K562 (cell line): ENCODE results near the gene PTPRE. TPM values are rescaled to one million over a fixed set of nuclear protein-coding genes. Genes with fewer than 3 reads are reported as not detected.

Source experiments
- ATAC-seq: fragments of 200-7000 bp; cut with Tn5 transposase; 3 replicates; pipeline ENCODE4 v1.9.1; 2020; ENCODE audit warnings: moderate library complexity
- BruUV-seq: library from RNA; stranded (reverse); fragments of 400-500 nt; replicated peaks from 2 replicates; lab custom pipeline; 2021; lab: Mats Ljungman, UMichigan
- CTCF ChIA-PET: fragments of 300-600 bp; formaldehyde crosslinking; extraction: SDS; loops from one replicate; lab custom pipeline; 2021; ENCODE audit warnings: low intra/inter-chr PET ratio; lab: Yijun Ruan, JAX
- POLR2A ChIA-PET: fragments of 300-600, 350-650 bp; sonication (Branson Sonifier 250); formaldehyde crosslinking; extraction: SDS; loops from one replicate; lab custom pipeline; 2021; ENCODE audit warnings: antibody characterized with exemption, inconsistent platforms; lab: Yijun Ruan, JAX
- DNase-seq, 4 experiments: peaks; one replicate each; pipeline versions ENCODE4 v3.0.0 to v3.0.0-alpha.2; 2011 to 2018; ENCODE audit warnings: low spot score in 3 of 4, mixed read lengths in 3 of 4; ENCODE audit errors: extremely low read depth in 1 of 4
- FAIRE-seq: peaks from 2 replicates; lab custom pipeline; 2011; peaks lifted over from hg19 to GRCh38; lab: Jason Lieb, UNC
- H2AFZ ChIP-seq: 2 replicates; pipeline ENCODE4 v1.6.0; 2011; ENCODE audit warnings: low read depth, low read length, control low read depth, inconsistent platforms
- H3K27ac ChIP-seq: fragments of 200-600 bp; 3 replicates; pipeline ENCODE4 v1.8.0; 2011; ENCODE audit warnings: low read depth, mild to moderate bottlenecking, control low read depth, inconsistent platforms, low read length, moderate library complexity, mixed read lengths; ENCODE audit errors: extremely low read depth
- H3K27me3 ChIP-seq, 2 experiments: fragments of 300-600 bp in 1 of 2; 2 replicates in 1 of 2; 3 replicates in 1 of 2; pipeline versions ENCODE4 v1.6.0 to v1.8.0; 2011; ENCODE audit warnings: inconsistent platforms in 2 of 2, low read length in 2 of 2, mild to moderate bottlenecking in 1 of 2, mixed read lengths in 1 of 2, moderate library complexity in 1 of 2; ENCODE audit not compliant: control insufficient read depth in 2 of 2, insufficient read depth in 2 of 2
- H3K36me3 ChIP-seq: fragments of 300-600 bp; 3 replicates; pipeline ENCODE4 v1.8.0; 2011; ENCODE audit warnings: mild to moderate bottlenecking, low read length, inconsistent platforms; ENCODE audit not compliant: control insufficient read depth, insufficient read depth
- H3K4me1 ChIP-seq, 2 experiments: fragments of 200-600 bp in 1 of 2; replicated peaks in 1 of 2; 2 replicates in 1 of 2; 3 replicates in 1 of 2; pipeline versions ENCODE4 v1.5.1 to v1.8.0; 2011; ENCODE audit warnings: inconsistent platforms in 2 of 2, low read length in 2 of 2, mild to moderate bottlenecking in 1 of 2, mixed read lengths in 1 of 2, moderate library complexity in 1 of 2; ENCODE audit not compliant: control insufficient read depth in 2 of 2, insufficient read depth in 2 of 2
- H3K4me2 ChIP-seq: 2 replicates; pipeline ENCODE4 v1.6.1; 2011; ENCODE audit warnings: low read length, control low read depth, inconsistent platforms, mixed read lengths; ENCODE audit not compliant: insufficient read depth
- H3K4me3 ChIP-seq: fragments of 200-600 bp; sonication (generic), shearing (Covaris generic); 2 replicates; pipeline ENCODE4 v1.5.1; 2016; ENCODE audit warnings: control low read depth, inconsistent platforms
- H3K79me2 ChIP-seq: fragments of 200-600 bp; 3 replicates; pipeline ENCODE4 v1.8.0; 2011; ENCODE audit warnings: low read length, inconsistent platforms; ENCODE audit not compliant: control insufficient read depth, insufficient read depth
- H3K9ac ChIP-seq, 2 experiments: 2 replicates each; pipeline versions ENCODE4 v1.6.0 to v1.6.1; 2011; ENCODE audit warnings: low read depth in 2 of 2, low read length in 2 of 2, control low read depth in 1 of 2, inconsistent platforms in 1 of 2, mild to moderate bottlenecking in 1 of 2, mixed read lengths in 1 of 2; ENCODE audit not compliant: insufficient read depth in 1 of 2
- H3K9me1 ChIP-seq: one replicate; pipeline ENCODE4 v1.6.0; 2011; ENCODE audit warnings: inconsistent platforms, mild to moderate bottlenecking, low read length, moderate library complexity; ENCODE audit not compliant: control insufficient read depth, insufficient read depth
- H3K9me3 ChIP-seq: replicated peaks from 2 replicates; pipeline ENCODE4 v1.5.1; 2011; ENCODE audit warnings: low read depth, low read length, inconsistent platforms; ENCODE audit not compliant: control insufficient read depth, insufficient read depth
- H4K20me1 ChIP-seq: replicated peaks from 2 replicates; pipeline ENCODE4 v1.6.1; 2011; ENCODE audit warnings: low read length, inconsistent platforms, mixed read lengths; ENCODE audit not compliant: control insufficient read depth, insufficient read depth
- CCAR2 ChIP-seq: fragments of 200-400 bp; formaldehyde crosslinking; IDR thresholded peaks from 2 replicates; pipeline ENCODE4 v1.6.1; 2017; ENCODE audit warnings: mild to moderate bottlenecking, low read depth, low read length
- HSF4 ChIP-seq: fragments of 250-450 bp; sonication (Bioruptor Pico); IDR thresholded peaks from 2 replicates; pipeline ENCODE4 v2.1.2; 2022; ENCODE audit warnings: mild to moderate bottlenecking, moderate library complexity, borderline replicate concordance
- MAFG ChIP-seq: fragments of 450-650 bp; conservative IDR thresholded peaks from 2 replicates; pipeline ENCODE4 v1.6.1; 2016; ENCODE audit warnings: missing genetic modification characterization, missing compliant biosample characterization
- MTA1 ChIP-seq: fragments of 450-650 bp; IDR thresholded peaks from 2 replicates; pipeline ENCODE4 v1.6.1; 2017; ENCODE audit warnings: borderline replicate concordance
- NCOA4 ChIP-seq: fragments of 450-650 bp; IDR thresholded peaks from 2 replicates; pipeline ENCODE4 v1.6.1; 2018; ENCODE audit warnings: mild to moderate bottlenecking; ENCODE audit not compliant: partially characterized antibody
- SETDB1 ChIP-seq: IDR thresholded peaks from one replicate; pipeline ENCODE4 v1.6.1; 2012; ENCODE audit warnings: low read length, control low read depth, inconsistent platforms
- TAF1 ChIP-seq: IDR thresholded peaks from 2 replicates; pipeline ENCODE4 v1.6.1; 2011; ENCODE audit warnings: mild to moderate bottlenecking, low read length, moderate library complexity; ENCODE audit not compliant: insufficient read depth, control insufficient read depth, severe bottlenecking; ENCODE audit errors: extremely low read depth
- ZFX ChIP-seq: sonication (generic); formaldehyde crosslinking; IDR thresholded peaks from 2 replicates; pipeline ENCODE4 v1.8.0; 2022; ENCODE audit warnings: mild to moderate bottlenecking, missing genetic modification reagents, moderate library complexity
- ZNF143 ChIP-seq: sonication (generic); formaldehyde crosslinking; IDR thresholded peaks from 2 replicates; pipeline ENCODE4 v1.9.0; 2022; ENCODE audit warnings: mild to moderate bottlenecking, missing genetic modification reagents
- ZSCAN29 ChIP-seq: fragments of 450-650 bp; IDR thresholded peaks from 2 replicates; pipeline ENCODE4 v1.6.1; 2017
- WGBS: fragments of 100-300 bp; shearing (Covaris generic); methylation state at CpG from one replicate; pipeline ENCODE4 v1.1.6; 2016; ENCODE audit warnings: low coverage, mixed read lengths; ENCODE audit not compliant: insufficient coverage; ENCODE audit errors: missing lambda C conversion rate; 5-methylcytosine and 5-hydroxymethylcytosine counted together
- in situ Hi-C: fragments of 300-500 bp; cut with MboI; formaldehyde crosslinking; loops from 4 replicates; pipeline ENCODE4 v1.15.0; 2018; ENCODE audit warnings: inconsistent platforms, mixed read lengths
- intact Hi-C: fragments of 100-400 bp; cut with micrococcal nuclease; formaldehyde crosslinking; loops from 2 replicates; pipeline ENCODE4 v1.14.2; 2022
- polyA plus RNA-seq, 8 experiments: library from polyadenylated mRNA; depleted of rRNA in 4 of 8; stranded (reverse) in 5 of 8; unstranded in 3 of 8; fragments of >200 nt; fragmentation: Nextera tagmentation in 2 of 8; fragmentation: Illumina TruSeq in 1 of 8; extraction: Ambion mirVana in 2 of 8; extraction: Trizol in 1 of 8; gene quantifications; 2 replicates each; pipeline versions ENCODE4 v1.2.1 to v1.2.3, GENCODE V29; 2011 to 2014; ENCODE audit warnings: inconsistent platforms in 1 of 8, missing spikeins in 1 of 8
- total RNA-seq, 7 experiments: library from RNA; depleted of rRNA in 6 of 7; stranded (reverse); fragments of >200 nt in 6 of 7; fragmentation: Illumina TruSeq in 2 of 7; extraction: Trizol in 2 of 7; gene quantifications; 2 replicates each; pipeline versions ENCODE4 v1.2.1 to v1.2.3, GENCODE V29; 2011 to 2021; ENCODE audit warnings: low replicate concordance in 1 of 7
- TF ChIP-seq, protein P1 (sequence below): fragments of 450-650 bp; formaldehyde crosslinking; IDR thresholded peaks from 2 replicates; pipeline ENCODE4 v1.4.0; 2020; ENCODE audit warnings: mild to moderate bottlenecking, mixed read lengths
- TF ChIP-seq, protein P2 (sequence below): fragments of 450-650 bp; IDR thresholded peaks from 2 replicates; pipeline ENCODE4 v1.6.1; 2016
- TF ChIP-seq, protein P3 (sequence below), 2 experiments: fragments of 450-650 bp; IDR thresholded peaks; 2 replicates each; pipeline ENCODE4 v1.6.1; 2016; ENCODE audit warnings: mild to moderate bottlenecking in 2 of 2, borderline replicate concordance in 1 of 2, low read depth in 1 of 2, moderate library complexity in 1 of 2

The PTPRE gene
- total and polyA plus RNA-seq, 9 of the 15 experiments (the other 6 are each of a cell fraction or from before 2014, with no cell fraction given) = 0.01 to 0.13 (median 0.04) TPM; not detected in 4

DNA sequence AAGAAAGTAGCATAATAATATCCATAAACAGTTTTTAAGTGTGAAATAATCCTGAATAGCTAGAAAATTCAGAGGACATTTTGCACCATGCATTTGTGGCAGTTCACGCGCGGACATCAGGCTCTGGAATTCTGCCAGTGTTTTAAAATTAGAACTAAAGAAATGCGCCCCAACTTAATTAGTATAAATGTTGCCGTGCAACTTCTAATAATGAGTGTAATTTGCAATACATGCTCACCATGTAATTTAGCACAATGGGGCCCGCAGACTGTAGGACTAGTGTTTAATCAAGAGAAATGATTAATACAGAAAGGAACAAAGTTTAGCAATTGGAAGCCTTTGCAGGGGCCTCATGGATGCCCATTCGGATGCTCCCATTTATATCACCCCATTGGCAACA, 96.6 kb downstream of the PTPRE start:
- no peaks in the 10 kb centered on the region for H4K20me1 ChIP-seq
- no peak overlapping the region for H3K9ac ChIP-seq
- peaks cover 2 to 17% of the 10 kb centered on the region in 2 experiments; a peak in 4 of 5 replicates for H3K27me3 ChIP-seq
- no peak overlapping the region for H2AFZ ChIP-seq
- H3K4me3 ChIP-seq = no peak overlapping the region
- in situ Hi-C loops = no loop called here
- ATAC-seq (no peak), FAIRE-seq (no peak), DNase-seq (no peak)
- no peaks in the 10 kb centered on the region for H3K4me1 ChIP-seq
- WGBS = 21% methylated on average over 7 of the region's 7 CpGs
- intact Hi-C loops = no loop called here
- ChIA-PET CTCF (no interaction called here), POLR2A (no interaction called here)
- no peaks in the 10 kb centered on the region for H3K36me3 ChIP-seq
- no peaks in the 10 kb centered on the region for H3K9me3 ChIP-seq
- H3K79me2 ChIP-seq = no peaks in the 10 kb centered on the region
- no TSS peak for BruUV-seq
- no peak overlapping the region for H3K4me2 ChIP-seq
- H3K27ac ChIP-seq = no peak overlapping the region
- no peaks in the 10 kb centered on the region for H3K9me1 ChIP-seq
- TF ChIP-seq, protein P1, sequence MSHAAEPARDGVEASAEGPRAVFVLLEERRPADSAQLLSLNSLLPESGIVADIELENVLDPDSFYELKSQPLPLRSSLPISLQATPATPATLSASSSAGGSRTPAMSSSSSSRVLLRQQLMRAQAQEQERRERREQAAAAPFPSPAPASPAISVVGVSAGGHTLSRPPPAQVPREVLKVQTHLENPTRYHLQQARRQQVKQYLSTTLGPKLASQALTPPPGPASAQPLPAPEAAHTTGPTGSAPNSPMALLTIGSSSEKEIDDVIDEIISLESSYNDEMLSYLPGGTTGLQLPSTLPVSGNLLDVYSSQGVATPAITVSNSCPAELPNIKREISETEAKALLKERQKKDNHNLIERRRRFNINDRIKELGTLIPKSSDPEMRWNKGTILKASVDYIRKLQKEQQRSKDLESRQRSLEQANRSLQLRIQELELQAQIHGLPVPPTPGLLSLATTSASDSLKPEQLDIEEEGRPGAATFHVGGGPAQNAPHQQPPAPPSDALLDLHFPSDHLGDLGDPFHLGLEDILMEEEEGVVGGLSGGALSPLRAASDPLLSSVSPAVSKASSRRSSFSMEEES (CRISPR knock-in tag) = no peak
- TF ChIP-seq TAF1 (no peak), ZNF143 (CRISPR knock-in tag) (no peak), NCOA4 (no peak), SETDB1 (no peak), ZSCAN29 (no peak), MAFG (tag) (no peak), ZFX (CRISPR knock-in tag) (no peak), CCAR2 (no peak), HSF4 (no peak), MTA1 (no peak)
- TF ChIP-seq, protein P2, sequence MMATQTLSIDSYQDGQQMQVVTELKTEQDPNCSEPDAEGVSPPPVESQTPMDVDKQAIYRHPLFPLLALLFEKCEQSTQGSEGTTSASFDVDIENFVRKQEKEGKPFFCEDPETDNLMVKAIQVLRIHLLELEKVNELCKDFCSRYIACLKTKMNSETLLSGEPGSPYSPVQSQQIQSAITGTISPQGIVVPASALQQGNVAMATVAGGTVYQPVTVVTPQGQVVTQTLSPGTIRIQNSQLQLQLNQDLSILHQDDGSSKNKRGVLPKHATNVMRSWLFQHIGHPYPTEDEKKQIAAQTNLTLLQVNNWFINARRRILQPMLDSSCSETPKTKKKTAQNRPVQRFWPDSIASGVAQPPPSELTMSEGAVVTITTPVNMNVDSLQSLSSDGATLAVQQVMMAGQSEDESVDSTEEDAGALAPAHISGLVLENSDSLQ = no peak
- TF ChIP-seq, protein P3, sequence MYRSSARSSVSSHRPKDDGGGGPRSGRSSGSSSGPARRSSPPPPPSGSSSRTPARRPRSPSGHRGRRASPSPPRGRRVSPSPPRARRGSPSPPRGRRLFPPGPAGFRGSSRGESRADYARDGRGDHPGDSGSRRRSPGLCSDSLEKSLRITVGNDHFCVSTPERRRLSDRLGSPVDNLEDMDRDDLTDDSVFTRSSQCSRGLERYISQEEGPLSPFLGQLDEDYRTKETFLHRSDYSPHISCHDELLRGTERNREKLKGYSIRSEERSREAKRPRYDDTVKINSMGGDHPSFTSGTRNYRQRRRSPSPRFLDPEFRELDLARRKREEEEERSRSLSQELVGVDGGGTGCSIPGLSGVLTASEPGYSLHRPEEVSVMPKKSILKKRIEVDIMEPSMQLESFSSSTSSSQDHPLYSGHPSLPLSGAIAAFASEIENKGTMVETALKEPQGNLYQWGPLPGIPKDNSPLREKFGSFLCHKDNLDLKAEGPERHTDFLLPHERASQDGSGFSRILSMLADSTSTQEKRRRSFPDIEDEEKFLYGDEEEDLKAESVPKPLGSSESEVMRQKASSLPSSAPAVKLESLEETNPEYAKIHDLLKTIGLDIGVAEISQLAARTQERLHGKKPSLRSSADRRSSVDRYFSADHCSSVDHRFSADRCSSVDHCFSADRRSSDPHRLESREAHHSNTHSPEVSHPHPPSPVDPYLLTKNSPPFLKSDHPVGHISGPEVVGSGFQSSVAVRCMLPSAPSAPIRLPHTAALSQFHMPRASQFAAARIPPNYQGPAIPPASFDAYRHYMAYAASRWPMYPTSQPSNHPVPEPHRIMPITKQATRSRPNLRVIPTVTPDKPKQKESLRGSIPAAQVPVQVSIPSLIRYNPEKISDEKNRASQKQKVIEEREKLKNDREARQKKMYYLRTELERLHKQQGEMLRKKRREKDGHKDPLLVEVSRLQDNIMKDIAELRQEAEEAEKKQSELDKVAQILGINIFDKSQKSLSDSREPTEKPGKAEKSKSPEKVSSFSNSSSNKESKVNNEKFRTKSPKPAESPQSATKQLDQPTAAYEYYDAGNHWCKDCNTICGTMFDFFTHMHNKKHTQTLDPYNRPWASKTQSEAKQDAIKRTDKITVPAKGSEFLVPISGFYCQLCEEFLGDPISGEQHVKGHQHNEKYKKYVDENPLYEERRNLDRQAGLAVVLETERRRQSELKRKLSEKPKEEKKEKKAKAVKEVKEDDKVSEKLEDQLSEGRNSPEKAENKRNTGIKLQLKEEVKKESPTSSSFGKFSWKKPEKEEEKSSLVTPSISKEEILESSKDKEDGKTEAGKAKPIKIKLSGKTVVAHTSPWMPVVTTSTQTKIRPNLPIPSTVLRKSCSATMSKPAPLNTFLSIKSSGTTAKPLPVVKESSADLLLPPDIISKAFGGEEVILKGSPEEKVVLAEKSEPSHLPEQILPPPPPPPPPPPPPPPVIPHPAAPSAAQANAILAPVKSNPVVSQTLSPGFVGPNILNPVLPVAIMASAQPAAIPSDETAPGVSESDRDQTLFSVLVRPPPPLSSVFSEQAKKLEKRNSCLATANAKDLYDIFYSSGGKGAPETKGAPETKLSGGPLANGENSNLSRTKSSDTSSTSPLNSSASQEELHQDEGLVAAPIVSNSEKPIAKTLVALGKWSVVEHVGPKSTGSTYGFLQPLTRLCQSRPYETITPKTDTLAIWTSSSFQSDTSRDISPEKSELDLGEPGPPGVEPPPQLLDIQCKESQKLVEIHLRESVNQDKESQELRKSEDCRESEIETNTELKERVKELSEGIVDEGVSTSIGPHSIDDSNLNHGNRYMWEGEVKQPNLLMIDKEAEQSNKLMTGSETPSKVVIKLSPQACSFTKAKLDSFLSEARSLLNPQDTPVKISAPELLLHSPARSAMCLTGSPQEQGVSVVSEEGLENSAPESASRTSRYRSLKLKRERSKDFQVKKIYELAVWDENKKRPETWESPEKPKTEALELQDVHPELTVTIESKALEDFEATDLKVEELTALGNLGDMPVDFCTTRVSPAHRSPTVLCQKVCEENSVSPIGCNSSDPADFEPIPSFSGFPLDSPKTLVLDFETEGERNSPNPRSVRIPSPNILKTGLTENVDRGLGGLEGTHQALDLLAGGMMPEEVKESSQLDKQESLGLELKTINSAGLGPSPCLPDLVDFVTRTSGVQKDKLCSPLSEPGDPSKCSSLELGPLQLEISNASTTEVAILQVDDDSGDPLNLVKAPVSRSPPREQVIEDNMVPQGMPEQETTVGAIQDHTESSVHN (IDR thresholded peaks at IDR 0.05; ENCODE audit: borderline replicate concordance in 1 of 2, low read depth in 1 of 2) = no peak
